HepG2 (cell line): ENCODE results near the gene ADCY1. TPM values are rescaled to one million over a fixed set of nuclear protein-coding genes. Genes with fewer than 3 reads are reported as not detected.

Experiments
- ATAC-seq: fragments of 200-7000 bp; cut with Tn5 transposase; 3 replicates; pipeline ENCODE4 v1.9.1; 2020; ENCODE audit warnings: mild to moderate bottlenecking, moderate library complexity
- BruUV-seq: library from RNA; stranded (reverse); fragments of 400-500 nt; replicated peaks from 2 replicates; lab custom pipeline; 2021; lab: Mats Ljungman, UMichigan
- CTCF ChIA-PET: fragments of 300-600 bp; formaldehyde crosslinking; extraction: SDS; loops from one replicate; lab custom pipeline; 2021; ENCODE audit warnings: low total read pairs, inconsistent platforms, low intra/inter-chr PET ratio; lab: Yijun Ruan, JAX
- POLR2A ChIA-PET: fragments of 350-600 bp; sonication (Branson Sonifier 250); formaldehyde crosslinking; loops from one replicate; lab custom pipeline; 2020; ENCODE audit warnings: antibody characterized with exemption, inconsistent platforms; lab: Yijun Ruan, JAX
- DNase-seq: peaks from one replicate; pipeline ENCODE4 v3.0.0-alpha.2; 2015; ENCODE audit warnings: low spot score
- FAIRE-seq: peaks from 3 replicates; lab custom pipeline; 2011; peaks lifted over from hg19 to GRCh38; lab: Jason Lieb, UNC
- H2AFZ ChIP-seq: one replicate; pipeline ENCODE4 v1.6.1; 2011; ENCODE audit warnings: low read length, inconsistent platforms
- H3K27ac ChIP-seq: fragments of 300-600 bp; 3 replicates; pipeline ENCODE4 v1.8.0; 2011; ENCODE audit warnings: mixed run types, mild to moderate bottlenecking, mixed read lengths, low read length, inconsistent platforms; ENCODE audit not compliant: insufficient read depth; ENCODE audit errors: extremely low read length
- H3K27me3 ChIP-seq, 2 experiments: fragments of 200-600 bp in 1 of 2; 2 replicates in 1 of 2; 3 replicates in 1 of 2; pipeline versions ENCODE4 v1.6.0 to v1.8.0; 2011; ENCODE audit warnings: low read length in 2 of 2, mild to moderate bottlenecking in 2 of 2, moderate library complexity in 2 of 2, inconsistent platforms in 1 of 2; ENCODE audit not compliant: insufficient read depth in 2 of 2, control insufficient read depth in 1 of 2
- H3K36me3 ChIP-seq, 2 experiments: fragments of 200-600 bp in 1 of 2; replicated peaks in 1 of 2; 2 replicates in 1 of 2; 3 replicates in 1 of 2; pipeline versions ENCODE4 v1.5.1 to v1.8.0; 2011; ENCODE audit warnings: low read length in 2 of 2, inconsistent platforms in 1 of 2; ENCODE audit not compliant: insufficient read depth in 2 of 2, control insufficient read depth in 1 of 2
- H3K4me1 ChIP-seq: 2 replicates; pipeline ENCODE4 v1.5.1; 2012; ENCODE audit warnings: low read length, inconsistent platforms; ENCODE audit not compliant: insufficient read depth
- H3K4me2 ChIP-seq: 2 replicates; pipeline ENCODE4 v1.6.0; 2011; ENCODE audit warnings: low read depth, low read length, inconsistent platforms
- H3K4me3 ChIP-seq, 3 experiments: fragments of 200-600 bp in 1 of 3; sonication (generic), shearing (Covaris generic) in 1 of 3; replicated peaks in 1 of 3; 2 replicates each; pipeline ENCODE4 v1.5.1; 2011 to 2016; ENCODE audit warnings: low read length in 3 of 3, inconsistent platforms in 2 of 3, low read depth in 2 of 3, mild to moderate bottlenecking in 2 of 3, control low read depth in 1 of 3, mixed read lengths in 1 of 3; ENCODE audit not compliant: insufficient read depth in 1 of 3
- H3K79me2 ChIP-seq: one replicate; pipeline ENCODE4 v1.6.1; 2011; ENCODE audit warnings: low read length, inconsistent platforms; ENCODE audit not compliant: insufficient read depth
- H3K9ac ChIP-seq: 2 replicates; pipeline ENCODE4 v1.6.0; 2011; ENCODE audit warnings: mild to moderate bottlenecking, low read depth, low read length, inconsistent platforms; ENCODE audit not compliant: insufficient read depth
- H3K9me3 ChIP-seq: 2 replicates; pipeline ENCODE4 v1.5.1; 2012; ENCODE audit warnings: mild to moderate bottlenecking, low read length
- H4K20me1 ChIP-seq: 2 replicates; pipeline ENCODE4 v1.6.0; 2011; ENCODE audit warnings: inconsistent platforms, mild to moderate bottlenecking, low read length, moderate library complexity; ENCODE audit not compliant: insufficient read depth
- TOE1 ChIP-seq: sonication (generic); formaldehyde crosslinking; IDR thresholded peaks from 2 replicates; pipeline ENCODE4 v1.4.0; 2020; ENCODE audit warnings: mild to moderate bottlenecking, missing genetic modification reagents
- WGBS: methylation state at CpG from one replicate; pipeline ENCODE4 v1.1.6; 2017; ENCODE audit warnings: low lambda C conversion rate; 5-methylcytosine and 5-hydroxymethylcytosine counted together
- in situ Hi-C: cut with HindIII; loops from 2 replicates; pipeline ENCODE4 v1.10.0; 2017; ENCODE audit warnings: low pct_unique_long_range_greater_than_20kb; ENCODE audit not compliant: extremely low pct_ligation_motif_present
- intact Hi-C: fragments of 100-400 bp; cut with micrococcal nuclease; formaldehyde crosslinking; loops from one replicate; pipeline ENCODE4 v1.10.0; 2022; ENCODE audit not compliant: unreplicated experiment
- polyA plus RNA-seq, 8 experiments: library from polyadenylated mRNA; depleted of rRNA in 3 of 8; stranded (reverse) in 7 of 8; unstranded in 1 of 8; fragments of >200 nt; fragmentation: Illumina TruSeq in 4 of 8; extraction: Trizol in 4 of 8; gene quantifications; 2 replicates each; pipeline versions ENCODE4 v1.2.1 to v1.2.3, GENCODE V29; 2011 to 2016; ENCODE audit warnings: low read depth in 4 of 8, missing spikeins in 1 of 8, mixed read lengths in 1 of 8; ENCODE audit not compliant: insufficient read depth in 1 of 8
- total RNA-seq, 5 experiments: library from RNA; depleted of rRNA; stranded (reverse); fragments of >200 nt; fragmentation: Illumina TruSeq; extraction: Trizol; gene quantifications; 2 replicates each; pipeline ENCODE4 v1.2.3, GENCODE V29; 2016; ENCODE audit warnings: low read depth in 1 of 5
- TF ChIP-seq, protein P1 (sequence below): sonication (generic); formaldehyde crosslinking; IDR thresholded peaks from one replicate; pipeline ENCODE4 v1.5.1; 2020; ENCODE audit warnings: mild to moderate bottlenecking, missing genetic modification reagents; ENCODE audit errors: not compliant biosample characterization
- TF ChIP-seq, protein P2 (sequence below): IDR thresholded peaks from 2 replicates; pipeline ENCODE4 v1.6.1; 2016; ENCODE audit warnings: low read depth, missing genetic modification reagents, missing compliant biosample characterization
- TF ChIP-seq, protein P3 (sequence below): sonication (generic); formaldehyde crosslinking; IDR thresholded peaks from 2 replicates; pipeline ENCODE4 v1.9.0; 2021; ENCODE audit warnings: missing genetic modification reagents, borderline replicate concordance

ADCY1 gene
- total and polyA plus RNA-seq, 2 of the 13 experiments (the other 11 are each of a cell fraction or from before 2014, with no cell fraction given) = 0.80 to 1.2 TPM

DNA sequence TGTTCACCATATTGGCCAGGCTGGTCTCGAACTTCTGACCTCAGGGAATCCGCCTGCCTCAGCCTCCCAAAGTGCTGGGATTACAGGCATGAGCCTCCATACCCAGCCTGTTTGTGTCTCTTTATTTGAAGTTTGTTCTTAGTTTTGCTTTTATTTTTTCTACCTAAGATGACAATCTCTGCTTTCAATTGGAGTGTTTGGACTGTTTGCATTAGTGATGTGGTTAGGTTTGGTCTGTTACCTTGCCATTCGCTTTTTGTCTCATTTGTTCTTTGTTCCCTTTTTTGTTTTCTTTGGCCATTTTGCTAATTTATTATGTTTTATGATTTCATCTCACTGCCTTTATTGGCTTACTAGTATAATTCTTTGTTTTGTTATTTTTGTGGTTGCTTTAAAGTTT lies 62.6 kb downstream of the ADCY1 start (continued):
- TF ChIP-seq, protein P1, sequence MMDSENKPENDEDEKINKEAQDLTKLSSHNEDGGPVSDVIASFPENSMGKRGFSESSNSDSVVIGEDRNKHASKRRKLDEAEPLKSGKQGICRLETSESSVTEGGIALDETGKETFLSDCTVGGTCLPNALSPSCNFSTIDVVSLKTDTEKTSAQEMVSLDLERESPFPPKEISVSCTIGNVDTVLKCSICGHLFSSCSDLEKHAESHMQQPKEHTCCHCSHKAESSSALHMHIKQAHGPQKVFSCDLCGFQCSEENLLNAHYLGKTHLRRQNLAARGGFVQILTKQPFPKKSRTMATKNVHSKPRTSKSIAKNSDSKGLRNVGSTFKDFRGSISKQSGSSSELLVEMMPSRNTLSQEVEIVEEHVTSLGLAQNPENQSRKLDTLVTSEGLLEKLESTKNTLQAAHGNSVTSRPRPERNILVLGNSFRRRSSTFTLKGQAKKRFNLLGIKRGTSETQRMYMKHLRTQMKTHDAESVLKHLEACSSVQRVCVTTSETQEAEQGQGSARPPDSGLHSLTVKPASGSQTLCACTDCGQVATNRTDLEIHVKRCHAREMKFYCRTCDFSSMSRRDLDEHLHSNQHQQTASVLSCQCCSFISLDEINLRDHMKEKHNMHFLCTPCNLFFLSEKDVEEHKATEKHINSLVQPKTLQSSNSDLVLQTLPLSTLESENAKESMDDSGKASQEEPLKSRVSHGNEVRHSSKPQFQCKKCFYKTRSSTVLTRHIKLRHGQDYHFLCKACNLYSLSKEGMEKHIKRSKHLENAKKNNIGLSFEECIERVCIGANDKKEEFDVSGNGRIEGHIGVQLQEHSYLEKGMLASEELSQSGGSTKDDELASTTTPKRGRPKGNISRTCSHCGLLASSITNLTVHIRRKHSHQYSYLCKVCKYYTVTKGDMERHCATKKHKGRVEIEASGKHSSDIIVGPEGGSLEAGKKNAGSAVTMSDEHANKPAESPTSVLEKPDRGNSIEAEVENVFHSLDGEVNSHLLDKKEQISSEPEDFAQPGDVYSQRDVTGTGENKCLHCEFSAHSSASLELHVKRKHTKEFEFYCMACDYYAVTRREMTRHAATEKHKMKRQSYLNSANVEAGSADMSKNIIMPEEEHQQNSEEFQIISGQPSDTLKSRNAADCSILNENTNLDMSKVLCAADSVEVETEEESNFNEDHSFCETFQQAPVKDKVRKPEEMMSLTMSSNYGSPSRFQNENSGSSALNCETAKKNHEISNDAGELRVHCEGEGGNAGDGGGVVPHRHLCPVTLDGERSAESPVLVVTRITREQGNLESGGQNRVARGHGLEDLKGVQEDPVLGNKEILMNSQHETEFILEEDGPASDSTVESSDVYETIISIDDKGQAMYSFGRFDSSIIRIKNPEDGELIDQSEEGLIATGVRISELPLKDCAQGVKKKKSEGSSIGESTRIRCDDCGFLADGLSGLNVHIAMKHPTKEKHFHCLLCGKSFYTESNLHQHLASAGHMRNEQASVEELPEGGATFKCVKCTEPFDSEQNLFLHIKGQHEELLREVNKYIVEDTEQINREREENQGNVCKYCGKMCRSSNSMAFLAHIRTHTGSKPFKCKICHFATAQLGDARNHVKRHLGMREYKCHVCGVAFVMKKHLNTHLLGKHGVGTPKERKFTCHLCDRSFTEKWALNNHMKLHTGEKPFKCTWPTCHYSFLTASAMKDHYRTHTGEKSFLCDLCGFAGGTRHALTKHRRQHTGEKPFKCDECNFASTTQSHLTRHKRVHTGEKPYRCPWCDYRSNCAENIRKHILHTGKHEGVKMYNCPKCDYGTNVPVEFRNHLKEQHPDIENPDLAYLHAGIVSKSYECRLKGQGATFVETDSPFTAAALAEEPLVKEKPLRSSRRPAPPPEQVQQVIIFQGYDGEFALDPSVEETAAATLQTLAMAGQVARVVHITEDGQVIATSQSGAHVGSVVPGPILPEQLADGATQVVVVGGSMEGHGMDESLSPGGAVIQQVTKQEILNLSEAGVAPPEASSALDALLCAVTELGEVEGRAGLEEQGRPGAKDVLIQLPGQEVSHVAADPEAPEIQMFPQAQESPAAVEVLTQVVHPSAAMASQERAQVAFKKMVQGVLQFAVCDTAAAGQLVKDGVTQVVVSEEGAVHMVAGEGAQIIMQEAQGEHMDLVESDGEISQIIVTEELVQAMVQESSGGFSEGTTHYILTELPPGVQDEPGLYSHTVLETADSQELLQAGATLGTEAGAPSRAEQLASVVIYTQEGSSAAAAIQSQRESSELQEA (CRISPR knock-in tag) = no peak

DNA sequence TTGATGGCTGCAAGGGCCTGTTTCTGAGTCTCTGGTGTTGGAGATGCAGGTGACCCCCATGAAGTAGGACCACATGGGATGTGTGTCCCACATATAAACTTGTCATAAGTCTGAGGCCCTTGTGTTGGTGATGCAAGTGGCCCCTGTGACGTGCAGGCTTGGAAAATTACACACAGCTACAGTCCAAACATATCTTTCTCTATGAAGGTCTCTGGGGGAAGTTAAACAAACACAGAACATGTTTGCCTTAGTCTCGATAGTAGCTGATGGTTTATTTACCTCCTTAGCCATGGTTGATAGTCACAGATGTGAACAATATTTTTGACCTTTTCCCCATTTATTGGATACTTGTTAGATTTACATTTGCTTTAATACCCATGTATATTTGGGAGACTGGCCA lies 64.7 kb downstream of the ADCY1 start:
- Histone ChIP-seq H2AFZ (no peak overlapping the region), H3K4me3 (no peak overlapping the region), H3K4me2 (no peak overlapping the region), H3K9me3 (no peaks in the 10 kb centered on the region), H3K27ac (no peak overlapping the region), H4K20me1 (no peaks in the 10 kb centered on the region), H3K4me1 (peaks cover 11% of the 10 kb centered on the region), H3K9ac (no peak overlapping the region), H3K27me3 (peaks cover 0 to 4% of the 10 kb centered on the region in 2 experiments; a peak in 1 of 5 replicates), H3K79me2 (no peaks in the 10 kb centered on the region), H3K36me3 (no peaks in the 10 kb centered on the region)
- in situ Hi-C loops (no loop called here), intact Hi-C loops (no loop called here)
- FAIRE-seq = no peak
- CTCF ChIA-PET = no interaction called here
- DNase-seq = peak; percentile 58
- peak; percentile 76 for ATAC-seq
- BruUV-seq = no TSS peak
- POLR2A ChIA-PET = no interaction called here
- 7% methylated on average over 1 of the region's 2 CpGs for WGBS
- TF ChIP-seq, protein P2, sequence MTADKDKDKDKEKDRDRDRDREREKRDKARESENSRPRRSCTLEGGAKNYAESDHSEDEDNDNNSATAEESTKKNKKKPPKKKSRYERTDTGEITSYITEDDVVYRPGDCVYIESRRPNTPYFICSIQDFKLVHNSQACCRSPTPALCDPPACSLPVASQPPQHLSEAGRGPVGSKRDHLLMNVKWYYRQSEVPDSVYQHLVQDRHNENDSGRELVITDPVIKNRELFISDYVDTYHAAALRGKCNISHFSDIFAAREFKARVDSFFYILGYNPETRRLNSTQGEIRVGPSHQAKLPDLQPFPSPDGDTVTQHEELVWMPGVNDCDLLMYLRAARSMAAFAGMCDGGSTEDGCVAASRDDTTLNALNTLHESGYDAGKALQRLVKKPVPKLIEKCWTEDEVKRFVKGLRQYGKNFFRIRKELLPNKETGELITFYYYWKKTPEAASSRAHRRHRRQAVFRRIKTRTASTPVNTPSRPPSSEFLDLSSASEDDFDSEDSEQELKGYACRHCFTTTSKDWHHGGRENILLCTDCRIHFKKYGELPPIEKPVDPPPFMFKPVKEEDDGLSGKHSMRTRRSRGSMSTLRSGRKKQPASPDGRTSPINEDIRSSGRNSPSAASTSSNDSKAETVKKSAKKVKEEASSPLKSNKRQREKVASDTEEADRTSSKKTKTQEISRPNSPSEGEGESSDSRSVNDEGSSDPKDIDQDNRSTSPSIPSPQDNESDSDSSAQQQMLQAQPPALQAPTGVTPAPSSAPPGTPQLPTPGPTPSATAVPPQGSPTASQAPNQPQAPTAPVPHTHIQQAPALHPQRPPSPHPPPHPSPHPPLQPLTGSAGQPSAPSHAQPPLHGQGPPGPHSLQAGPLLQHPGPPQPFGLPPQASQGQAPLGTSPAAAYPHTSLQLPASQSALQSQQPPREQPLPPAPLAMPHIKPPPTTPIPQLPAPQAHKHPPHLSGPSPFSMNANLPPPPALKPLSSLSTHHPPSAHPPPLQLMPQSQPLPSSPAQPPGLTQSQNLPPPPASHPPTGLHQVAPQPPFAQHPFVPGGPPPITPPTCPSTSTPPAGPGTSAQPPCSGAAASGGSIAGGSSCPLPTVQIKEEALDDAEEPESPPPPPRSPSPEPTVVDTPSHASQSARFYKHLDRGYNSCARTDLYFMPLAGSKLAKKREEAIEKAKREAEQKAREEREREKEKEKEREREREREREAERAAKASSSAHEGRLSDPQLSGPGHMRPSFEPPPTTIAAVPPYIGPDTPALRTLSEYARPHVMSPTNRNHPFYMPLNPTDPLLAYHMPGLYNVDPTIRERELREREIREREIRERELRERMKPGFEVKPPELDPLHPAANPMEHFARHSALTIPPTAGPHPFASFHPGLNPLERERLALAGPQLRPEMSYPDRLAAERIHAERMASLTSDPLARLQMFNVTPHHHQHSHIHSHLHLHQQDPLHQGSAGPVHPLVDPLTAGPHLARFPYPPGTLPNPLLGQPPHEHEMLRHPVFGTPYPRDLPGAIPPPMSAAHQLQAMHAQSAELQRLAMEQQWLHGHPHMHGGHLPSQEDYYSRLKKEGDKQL = 0 out of 2 replicates have a peak, but pooled peaks have one; percentile 49
- TF ChIP-seq TOE1 (CRISPR knock-in tag) = no peak
- TF ChIP-seq, protein P3, sequence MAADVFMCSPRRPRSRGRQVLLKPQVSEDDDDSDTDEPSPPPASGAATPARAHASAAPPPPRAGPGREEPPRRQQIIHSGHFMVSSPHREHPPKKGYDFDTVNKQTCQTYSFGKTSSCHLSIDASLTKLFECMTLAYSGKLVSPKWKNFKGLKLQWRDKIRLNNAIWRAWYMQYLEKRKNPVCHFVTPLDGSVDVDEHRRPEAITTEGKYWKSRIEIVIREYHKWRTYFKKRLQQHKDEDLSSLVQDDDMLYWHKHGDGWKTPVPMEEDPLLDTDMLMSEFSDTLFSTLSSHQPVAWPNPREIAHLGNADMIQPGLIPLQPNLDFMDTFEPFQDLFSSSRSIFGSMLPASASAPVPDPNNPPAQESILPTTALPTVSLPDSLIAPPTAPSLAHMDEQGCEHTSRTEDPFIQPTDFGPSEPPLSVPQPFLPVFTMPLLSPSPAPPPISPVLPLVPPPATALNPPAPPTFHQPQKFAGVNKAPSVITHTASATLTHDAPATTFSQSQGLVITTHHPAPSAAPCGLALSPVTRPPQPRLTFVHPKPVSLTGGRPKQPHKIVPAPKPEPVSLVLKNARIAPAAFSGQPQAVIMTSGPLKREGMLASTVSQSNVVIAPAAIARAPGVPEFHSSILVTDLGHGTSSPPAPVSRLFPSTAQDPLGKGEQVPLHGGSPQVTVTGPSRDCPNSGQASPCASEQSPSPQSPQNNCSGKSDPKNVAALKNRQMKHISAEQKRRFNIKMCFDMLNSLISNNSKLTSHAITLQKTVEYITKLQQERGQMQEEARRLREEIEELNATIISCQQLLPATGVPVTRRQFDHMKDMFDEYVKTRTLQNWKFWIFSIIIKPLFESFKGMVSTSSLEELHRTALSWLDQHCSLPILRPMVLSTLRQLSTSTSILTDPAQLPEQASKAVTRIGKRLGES (CRISPR knock-in tag) = no peak
